ENCODE results near the gene LSM11. TPM values are rescaled to one million over a fixed set of nuclear protein-coding genes. Genes with fewer than 3 reads are reported as not detected.
A peak's percentile ranks its signal among the peaks of the same experiment; 100 is the strongest.

The LSM11 gene
- total and polyA plus RNA-seq, 5 experiments from 2014 or later: 0.36 to 5.2 (median 0.64) TPM

- ATAC-seq (no peak), DNase-seq (no peak)
- Mint-ChIP-seq H3K27ac (peak overlapping the region in 1 of 10 donors; percentile 4), H3K36me3 (peaks cover 0 to 48% (median 11%) of the 10 kb centered on the region in 3 donors), H3K27me3 (no peaks in the 10 kb centered on the region), H3K9me3 (no peaks in the 10 kb centered on the region), H3K4me1 (peaks cover 5 to 14% (median 11%) of the 10 kb centered on the region in 4 donors), H3K4me3 (no peak overlapping the region)
- POLR2A ChIA-PET: no interaction called here
Observed at GRCh38 chr5:157739388-157740228, 3.9 kb upstream of the LSM11 start.

- DNase-seq (peak in 2 of 10 donors; percentile 13 to 27), ATAC-seq (no peak)
- H3K27me3 Mint-ChIP-seq: no peaks in the 10 kb centered on the region
- POLR2A ChIA-PET: no interaction called here
- peaks cover 9 to 20% (median 15%) of the 10 kb centered on the region in 4 donors for H3K4me1 Mint-ChIP-seq
- H3K9me3 Mint-ChIP-seq: no peaks in the 10 kb centered on the region
- peak overlapping the region in 2 of 10 donors; percentile 43 to 53 for H3K27ac Mint-ChIP-seq
- H3K36me3 Mint-ChIP-seq: peaks cover 0 to 43% (median 11%) of the 10 kb centered on the region in 3 donors
- H3K4me3 Mint-ChIP-seq: peak overlapping the region in 1 of 10 donors; percentile 26
Observed at GRCh38 chr5:157740229-157740610, 3.3 kb upstream of the LSM11 start.

- no peaks in the 10 kb centered on the region for H3K9me3 Mint-ChIP-seq
- no peaks in the 10 kb centered on the region for H3K27me3 Mint-ChIP-seq
- H3K4me1 Mint-ChIP-seq: peaks cover 12 to 25% (median 20%) of the 10 kb centered on the region in 4 donors
- POLR2A ChIA-PET: no interaction called here
- H3K36me3 Mint-ChIP-seq: peaks cover 0 to 35% (median 11%) of the 10 kb centered on the region in 3 donors
- no peak for DNase-seq
- H3K4me3 Mint-ChIP-seq: no peak overlapping the region
- no peak overlapping the region for H3K27ac Mint-ChIP-seq
- no peak for ATAC-seq
Observed at GRCh38 chr5:157741131-157741530, 2.4 kb upstream of the LSM11 start.

- peaks cover 12 to 25% (median 20%) of the 10 kb centered on the region in 4 donors for H3K4me1 Mint-ChIP-seq
- POLR2A ChIA-PET: interaction anchor here (1.0 to 2.4 kb wide), 6 partner anchors 9 to 416 kb away, joined by 3 to 15 read pairs (median 6); partner anchors contain the start of genes CLINT1, SOX30 and THG1L
- H3K27ac Mint-ChIP-seq: peak overlapping the region; percentile 72 to 95 (median 86)
- H3K4me3 Mint-ChIP-seq: peak overlapping the region; percentile 74 to 98 (median 92)
- DNase-seq: peak in 4 of 10 donors; percentile 14 to 22 (median 16)
- peak in 1 of 2 donors; percentile 2 for ATAC-seq
- H3K27me3 Mint-ChIP-seq: no peaks in the 10 kb centered on the region
- no peaks in the 10 kb centered on the region for H3K9me3 Mint-ChIP-seq
- peaks cover 0 to 7% (median 0%) of the 10 kb centered on the region in 3 donors for H3K36me3 Mint-ChIP-seq
Observed at GRCh38 chr5:157744051-157745011, 819 bp downstream of the LSM11 start.

- H3K9me3 Mint-ChIP-seq: no peaks in the 10 kb centered on the region
- peaks cover 12 to 25% (median 20%) of the 10 kb centered on the region in 4 donors for H3K4me1 Mint-ChIP-seq
- no peaks in the 10 kb centered on the region for H3K27me3 Mint-ChIP-seq
- DNase-seq (no peak), ATAC-seq (no peak)
- H3K27ac Mint-ChIP-seq: peak overlapping the region in 3 of 10 donors; percentile 85 to 95 (median 89)
- POLR2A ChIA-PET: no interaction called here
- H3K36me3 Mint-ChIP-seq: peaks cover 0 to under 1% (median 0%) of the 10 kb centered on the region in 3 donors
- peak overlapping the region in 9 of 10 donors; percentile 9 to 98 (median 90) for H3K4me3 Mint-ChIP-seq
Observed at GRCh38 chr5:157745041-157745456, 1.5 kb downstream of the LSM11 start.

GRCh38 chr5:157747173-157747740, 3.7 kb downstream of the LSM11 start:
- no peak for DNase-seq
- Mint-ChIP-seq H3K36me3 (peaks cover 0 to 8% (median 1%) of the 10 kb centered on the region in 3 donors), H3K4me3 (no peak overlapping the region), H3K4me1 (peaks cover 12 to 23% (median 18%) of the 10 kb centered on the region in 4 donors), H3K27ac (no peak overlapping the region), H3K9me3 (no peaks in the 10 kb centered on the region), H3K27me3 (no peaks in the 10 kb centered on the region)
- POLR2A ChIA-PET: interaction anchor here (0.6 kb wide), 1 partner anchor 660 kb away, joined by 3 read pairs; no protein-coding TSS in a partner anchor
- no peak for ATAC-seq

- Mint-ChIP-seq H3K4me3 (no peak overlapping the region), H3K27me3 (no peaks in the 10 kb centered on the region), H3K4me1 (peaks cover 9 to 19% (median 17%) of the 10 kb centered on the region in 4 donors), H3K27ac (no peak overlapping the region), H3K36me3 (peaks cover 0 to 15% (median 4%) of the 10 kb centered on the region in 3 donors), H3K9me3 (no peaks in the 10 kb centered on the region)
- DNase-seq (no peak), ATAC-seq (no peak)
- POLR2A ChIA-PET: interaction anchor here (0.7 kb wide), 1 partner anchor 364 kb away, joined by 3 read pairs; no protein-coding TSS in a partner anchor
Observed at GRCh38 chr5:157747766-157748700, 4.5 kb downstream of the LSM11 start.

- Mint-ChIP-seq H3K27me3 (no peaks in the 10 kb centered on the region), H3K4me1 (peaks cover 9 to 16% (median 15%) of the 10 kb centered on the region in 4 donors), H3K27ac (no peak overlapping the region), H3K9me3 (no peaks in the 10 kb centered on the region), H3K36me3 (peaks cover 0 to 22% (median 9%) of the 10 kb centered on the region in 3 donors), H3K4me3 (no peak overlapping the region)
- POLR2A ChIA-PET: no interaction called here
- no peak for DNase-seq
- no peak for ATAC-seq
Observed at GRCh38 chr5:157748760-157749461, 5.4 kb downstream of the LSM11 start.

GRCh38 chr5:157749462-157749799, 5.9 kb downstream of the LSM11 start:
- Mint-ChIP-seq H3K36me3 (peaks cover 0 to 27% (median 9%) of the 10 kb centered on the region in 3 donors), H3K4me3 (no peak overlapping the region), H3K9me3 (no peaks in the 10 kb centered on the region), H3K27ac (no peak overlapping the region), H3K4me1 (peaks cover 6 to 13% (median 12%) of the 10 kb centered on the region in 4 donors), H3K27me3 (no peaks in the 10 kb centered on the region)
- POLR2A ChIA-PET: no interaction called here
- DNase-seq (no peak), ATAC-seq (no peak)

- ATAC-seq: no peak
- H3K36me3 Mint-ChIP-seq: peaks cover 0 to 34% (median 14%) of the 10 kb centered on the region in 3 donors
- DNase-seq: no peak
- POLR2A ChIA-PET: no interaction called here
- H3K4me1 Mint-ChIP-seq: peaks cover 2 to 5% (median 4%) of the 10 kb centered on the region in 4 donors
- no peak overlapping the region for H3K4me3 Mint-ChIP-seq
- H3K9me3 Mint-ChIP-seq: no peaks in the 10 kb centered on the region
- no peaks in the 10 kb centered on the region for H3K27me3 Mint-ChIP-seq
- H3K27ac Mint-ChIP-seq: no peak overlapping the region
Observed at GRCh38 chr5:157750320-157750719, 6.8 kb downstream of the LSM11 start.

- ATAC-seq (no peak), DNase-seq (no peak)
- Mint-ChIP-seq H3K9me3 (no peaks in the 10 kb centered on the region), H3K27ac (no peak overlapping the region), H3K36me3 (peaks cover 0 to 68% (median 26%) of the 10 kb centered on the region in 3 donors), H3K4me1 (no peaks in the 10 kb centered on the region), H3K27me3 (no peaks in the 10 kb centered on the region), H3K4me3 (no peak overlapping the region)
- POLR2A ChIA-PET: no interaction called here
Observed at GRCh38 chr5:157756122-157756521, 12.6 kb downstream of the LSM11 start.

Measured in naive thymus-derived CD8-positive, alpha-beta T cell (primary cell).